GM23338 (cell line): ENCODE measurements around the gene GPR4. TPM values are rescaled to one million over a fixed set of nuclear protein-coding genes. Genes with fewer than 3 reads are reported as not detected.

Experiments
- ATAC-seq: fragments of 200-7000 bp; cut with Tn5 transposase; 3 replicates; pipeline ENCODE4 v1.9.1; 2020
- DNase-seq: peaks from one replicate; pipeline ENCODE4 v3.0.0-alpha.2; 2015; ENCODE audit warnings: low spot score
- H2AFZ ChIP-seq: fragments of 200-600 bp; sonication (generic); 2 replicates; pipeline ENCODE4 v1.8.0; 2016; ENCODE audit warnings: antibody characterized with exemption, mild to moderate bottlenecking, moderate library complexity
- H3F3A ChIP-seq: fragments of 200-600 bp; sonication (generic); replicated peaks from 2 replicates; pipeline ENCODE4 v1.8.0; 2017; ENCODE audit warnings: antibody characterized with exemption, mixed run types, low read depth
- H3K27ac ChIP-seq: fragments of 200-600 bp; sonication (generic); 2 replicates; pipeline ENCODE4 v1.6.1; 2016; ENCODE audit warnings: low read depth
- H3K27me3 ChIP-seq: fragments of 200-600 bp; sonication (generic); 2 replicates; pipeline ENCODE4 v1.8.0; 2016; ENCODE audit warnings: mild to moderate bottlenecking, mixed run types, moderate library complexity; ENCODE audit not compliant: insufficient read depth
- H3K36me3 ChIP-seq: fragments of 200-600 bp; sonication (generic); 2 replicates; pipeline ENCODE4 v1.8.0; 2016; ENCODE audit warnings: mild to moderate bottlenecking; ENCODE audit not compliant: insufficient read depth
- H3K4me1 ChIP-seq: fragments of 200-600 bp; sonication (generic); 2 replicates; pipeline ENCODE4 v1.8.0; 2016; ENCODE audit warnings: mild to moderate bottlenecking, moderate library complexity; ENCODE audit not compliant: insufficient read depth
- H3K4me2 ChIP-seq: fragments of 200-600 bp; sonication (generic); 2 replicates; pipeline ENCODE4 v1.7.1; 2017; ENCODE audit warnings: mixed run types
- H3K4me3 ChIP-seq: fragments of 200-600 bp; sonication (generic); 2 replicates; pipeline ENCODE4 v1.6.1; 2016; ENCODE audit warnings: mixed run types
- H3K79me2 ChIP-seq: fragments of 200-600 bp; sonication (generic); replicated peaks from 2 replicates; pipeline ENCODE4 v1.8.0; 2017; ENCODE audit warnings: mild to moderate bottlenecking; ENCODE audit not compliant: insufficient read depth
- H3K9me2 ChIP-seq: fragments of 200-600 bp; sonication (generic); 2 replicates; pipeline ENCODE4 v1.8.0; 2017; ENCODE audit not compliant: insufficient read depth
- H4K20me1 ChIP-seq: fragments of 200-600 bp; sonication (generic); replicated peaks from 2 replicates; pipeline ENCODE4 v1.8.0; 2017; ENCODE audit warnings: mild to moderate bottlenecking; ENCODE audit not compliant: insufficient read depth
- H3K27ac Mint-ChIP-seq: 2 replicates; pipeline ENCODE4 v1.8.0; 2020; ENCODE audit warnings: inconsistent platforms, mild to moderate bottlenecking, moderate library complexity, mixed read lengths
- H3K27me3 Mint-ChIP-seq: 3 replicates; pipeline ENCODE4 v1.8.0; 2022; ENCODE audit warnings: low read depth, mild to moderate bottlenecking, moderate library complexity, mixed read lengths, inconsistent platforms; ENCODE audit not compliant: insufficient read depth, poor library complexity
- H3K36me3 Mint-ChIP-seq: 3 replicates; pipeline ENCODE4 v1.8.0; 2021; ENCODE audit warnings: low read depth, mild to moderate bottlenecking, inconsistent platforms, moderate library complexity, mixed read lengths
- H3K4me1 Mint-ChIP-seq: 3 replicates; pipeline ENCODE4 v1.8.0; 2020; ENCODE audit warnings: mild to moderate bottlenecking, inconsistent platforms, mixed read lengths
- H3K4me3 Mint-ChIP-seq: 3 replicates; pipeline ENCODE4 v1.8.0; 2021; ENCODE audit warnings: moderate library complexity, mild to moderate bottlenecking, inconsistent platforms, mixed read lengths
- H3K9me3 Mint-ChIP-seq: 3 replicates; pipeline ENCODE4 v1.8.0; 2020; ENCODE audit warnings: moderate library complexity, mild to moderate bottlenecking, inconsistent platforms, mixed read lengths
- CREB1 ChIP-seq: fragments of 250-450 bp; sonication (Bioruptor Pico); IDR thresholded peaks from 2 replicates; pipeline ENCODE4 v1.5.0; 2020; ENCODE audit warnings: low read depth, mild to moderate bottlenecking, moderate library complexity
- EZH2 ChIP-seq: fragments of 200-600 bp; sonication (generic); IDR thresholded peaks from one replicate; pipeline ENCODE4 v1.8.0; 2017; ENCODE audit warnings: antibody characterized with exemption, mild to moderate bottlenecking, low read depth; ENCODE audit not compliant: unreplicated experiment
- NANOG ChIP-seq: IDR thresholded peaks from 2 replicates; pipeline ENCODE4 v1.6.1; 2016; ENCODE audit warnings: antibody characterized with exemption, borderline replicate concordance
- POLR2AphosphoS5 ChIP-seq: IDR thresholded peaks from 2 replicates; pipeline ENCODE4 v1.6.1; 2016; ENCODE audit warnings: antibody characterized with exemption, low read depth
- STAT1 ChIP-seq: IDR thresholded peaks from one replicate; pipeline ENCODE4 v1.6.1; 2016; ENCODE audit warnings: antibody characterized with exemption; ENCODE audit not compliant: unreplicated experiment
- ZNF331 ChIP-seq: fragments of 250-450 bp; sonication (Bioruptor Pico); IDR thresholded peaks from 2 replicates; pipeline ENCODE4 v1.5.0; 2020; ENCODE audit warnings: low read depth, mild to moderate bottlenecking, moderate library complexity
- polyA plus RNA-seq: library from polyadenylated mRNA; unstranded; fragments of >200 nt; fragmentation: Nextera tagmentation; extraction: Ambion mirVana; gene quantifications from 2 replicates; pipeline ENCODE4 v1.2.1, GENCODE V29; 2016
- total RNA-seq: library from RNA; depleted of rRNA; stranded (reverse); fragments of >200 nt; shearing (Covaris generic); gene quantifications from 2 replicates; pipeline ENCODE4 v1.2.3, GENCODE V29; 2014
- TF ChIP-seq, protein P1 (sequence below): IDR thresholded peaks from one replicate; pipeline ENCODE4 v1.6.1; 2018; ENCODE audit warnings: antibody characterized with exemption; ENCODE audit not compliant: unreplicated experiment
- TF ChIP-seq, protein P2 (sequence below): fragments of 250-450 bp; sonication (Bioruptor Pico); IDR thresholded peaks from 2 replicates; pipeline ENCODE4 v1.5.0; 2020; ENCODE audit warnings: mild to moderate bottlenecking, moderate library complexity

Gene GPR4
- total and polyA plus RNA-seq, 2 experiments from 2014 or later, result 0.06 to 0.14 TPM

GRCh38 chr19:45646345-45646698 lies 44.3 kb upstream of the GPR4 start:
- H3K4me3 Mint-ChIP-seq, result peak overlapping the region; percentile 79
- Histone ChIP-seq H4K20me1 (no peaks in the 10 kb centered on the region), H3K27ac (no peak overlapping the region), H3K36me3 (no peaks in the 10 kb centered on the region), H2AFZ (peak overlapping the region; percentile 77; the same call in 1 of the 2 replicates), H3K4me1 (peaks cover 27% of the 10 kb centered on the region), H3K27me3 (peaks cover 18% of the 10 kb centered on the region), H3K79me2 (no peaks in the 10 kb centered on the region), H3F3A (peaks cover 19% of the 10 kb centered on the region), H3K9me2 (no peaks in the 10 kb centered on the region), H3K4me3 (peak overlapping the region; percentile 90), H3K4me2 (peak overlapping the region; percentile 50)
- TF ChIP-seq CREB1 (CRISPR knock-in tag) (no peak), STAT1 (no peak)
- TF ChIP-seq, protein P1, sequence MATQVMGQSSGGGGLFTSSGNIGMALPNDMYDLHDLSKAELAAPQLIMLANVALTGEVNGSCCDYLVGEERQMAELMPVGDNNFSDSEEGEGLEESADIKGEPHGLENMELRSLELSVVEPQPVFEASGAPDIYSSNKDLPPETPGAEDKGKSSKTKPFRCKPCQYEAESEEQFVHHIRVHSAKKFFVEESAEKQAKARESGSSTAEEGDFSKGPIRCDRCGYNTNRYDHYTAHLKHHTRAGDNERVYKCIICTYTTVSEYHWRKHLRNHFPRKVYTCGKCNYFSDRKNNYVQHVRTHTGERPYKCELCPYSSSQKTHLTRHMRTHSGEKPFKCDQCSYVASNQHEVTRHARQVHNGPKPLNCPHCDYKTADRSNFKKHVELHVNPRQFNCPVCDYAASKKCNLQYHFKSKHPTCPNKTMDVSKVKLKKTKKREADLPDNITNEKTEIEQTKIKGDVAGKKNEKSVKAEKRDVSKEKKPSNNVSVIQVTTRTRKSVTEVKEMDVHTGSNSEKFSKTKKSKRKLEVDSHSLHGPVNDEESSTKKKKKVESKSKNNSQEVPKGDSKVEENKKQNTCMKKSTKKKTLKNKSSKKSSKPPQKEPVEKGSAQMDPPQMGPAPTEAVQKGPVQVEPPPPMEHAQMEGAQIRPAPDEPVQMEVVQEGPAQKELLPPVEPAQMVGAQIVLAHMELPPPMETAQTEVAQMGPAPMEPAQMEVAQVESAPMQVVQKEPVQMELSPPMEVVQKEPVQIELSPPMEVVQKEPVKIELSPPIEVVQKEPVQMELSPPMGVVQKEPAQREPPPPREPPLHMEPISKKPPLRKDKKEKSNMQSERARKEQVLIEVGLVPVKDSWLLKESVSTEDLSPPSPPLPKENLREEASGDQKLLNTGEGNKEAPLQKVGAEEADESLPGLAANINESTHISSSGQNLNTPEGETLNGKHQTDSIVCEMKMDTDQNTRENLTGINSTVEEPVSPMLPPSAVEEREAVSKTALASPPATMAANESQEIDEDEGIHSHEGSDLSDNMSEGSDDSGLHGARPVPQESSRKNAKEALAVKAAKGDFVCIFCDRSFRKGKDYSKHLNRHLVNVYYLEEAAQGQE, result peak; percentile 35
- H3K36me3 Mint-ChIP-seq, result peaks cover 3% of the 10 kb centered on the region; the same call in 1 of the 3 replicates
- peaks cover 29% of the 10 kb centered on the region for H3K4me1 Mint-ChIP-seq
- peaks cover 21% of the 10 kb centered on the region; the same call in 2 of the 3 replicates for H3K9me3 Mint-ChIP-seq
- peaks cover 34% of the 10 kb centered on the region for H3K27me3 Mint-ChIP-seq
- H3K27ac Mint-ChIP-seq, result no peak overlapping the region
- ATAC-seq (no peak), DNase-seq (no peak)

DNA sequence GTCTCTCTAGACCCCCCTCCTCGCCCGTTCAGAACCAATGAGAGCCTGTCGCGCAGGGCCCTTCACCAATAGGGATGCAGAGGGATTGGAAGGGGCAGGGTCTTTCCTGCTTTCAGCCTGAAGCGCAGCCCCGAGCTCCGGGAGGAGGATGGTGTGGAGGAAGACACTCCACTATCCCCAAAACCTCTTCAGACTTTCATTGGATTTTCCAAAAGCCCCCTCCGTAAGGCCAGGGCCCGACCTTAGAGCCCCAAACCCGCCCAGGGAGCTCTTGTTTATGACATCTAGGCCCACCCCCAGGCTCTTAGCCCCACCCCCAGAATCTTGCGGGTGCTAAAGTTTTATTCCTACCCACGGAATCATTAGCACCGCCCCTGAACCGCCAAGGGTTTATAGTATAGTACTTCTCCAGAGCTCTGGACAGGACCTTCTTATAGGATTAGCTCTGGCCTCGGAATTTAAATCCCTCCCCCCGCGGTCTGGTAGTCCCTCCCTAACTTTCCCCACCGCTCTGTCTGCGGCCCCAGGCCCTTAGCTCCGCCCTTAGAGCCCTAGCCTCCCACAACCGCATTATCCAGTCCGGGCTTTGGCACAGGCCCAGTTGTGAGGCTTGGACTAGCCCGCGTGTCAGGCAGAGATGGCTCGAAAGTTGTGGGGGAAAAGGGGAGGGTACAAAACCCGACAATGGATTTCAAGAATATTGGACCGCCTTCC lies 43.8 kb upstream of the GPR4 start:
- peaks cover 23% of the 10 kb centered on the region for H3F3A ChIP-seq
- H3K36me3 ChIP-seq, result no peaks in the 10 kb centered on the region
- ATAC-seq, result peak; percentile 67
- H3K27me3 ChIP-seq, result peaks cover 18% of the 10 kb centered on the region
- Mint-ChIP-seq H3K4me1 (peaks cover 34% of the 10 kb centered on the region), H3K36me3 (peaks cover 3% of the 10 kb centered on the region; the same call in 1 of the 3 replicates), H3K27me3 (peaks cover 37% of the 10 kb centered on the region), H3K9me3 (peaks cover 24% of the 10 kb centered on the region; the same call in 2 of the 3 replicates), H3K27ac (no peak overlapping the region), H3K4me3 (peak overlapping the region; percentile 79)
- H3K4me3 ChIP-seq, result peak overlapping the region; percentile 90
- peak; percentile 98 for DNase-seq
- H2AFZ ChIP-seq, result peak overlapping the region; percentile 61; the same call in 1 of the 2 replicates
- H3K79me2 ChIP-seq, result no peaks in the 10 kb centered on the region
- H3K9me2 ChIP-seq, result no peaks in the 10 kb centered on the region
- no peaks in the 10 kb centered on the region for H4K20me1 ChIP-seq
- no peak overlapping the region for H3K27ac ChIP-seq
- H3K4me1 ChIP-seq, result peaks cover 27% of the 10 kb centered on the region
- peak overlapping the region; percentile 93 for H3K4me2 ChIP-seq
- TF ChIP-seq, protein P2, sequence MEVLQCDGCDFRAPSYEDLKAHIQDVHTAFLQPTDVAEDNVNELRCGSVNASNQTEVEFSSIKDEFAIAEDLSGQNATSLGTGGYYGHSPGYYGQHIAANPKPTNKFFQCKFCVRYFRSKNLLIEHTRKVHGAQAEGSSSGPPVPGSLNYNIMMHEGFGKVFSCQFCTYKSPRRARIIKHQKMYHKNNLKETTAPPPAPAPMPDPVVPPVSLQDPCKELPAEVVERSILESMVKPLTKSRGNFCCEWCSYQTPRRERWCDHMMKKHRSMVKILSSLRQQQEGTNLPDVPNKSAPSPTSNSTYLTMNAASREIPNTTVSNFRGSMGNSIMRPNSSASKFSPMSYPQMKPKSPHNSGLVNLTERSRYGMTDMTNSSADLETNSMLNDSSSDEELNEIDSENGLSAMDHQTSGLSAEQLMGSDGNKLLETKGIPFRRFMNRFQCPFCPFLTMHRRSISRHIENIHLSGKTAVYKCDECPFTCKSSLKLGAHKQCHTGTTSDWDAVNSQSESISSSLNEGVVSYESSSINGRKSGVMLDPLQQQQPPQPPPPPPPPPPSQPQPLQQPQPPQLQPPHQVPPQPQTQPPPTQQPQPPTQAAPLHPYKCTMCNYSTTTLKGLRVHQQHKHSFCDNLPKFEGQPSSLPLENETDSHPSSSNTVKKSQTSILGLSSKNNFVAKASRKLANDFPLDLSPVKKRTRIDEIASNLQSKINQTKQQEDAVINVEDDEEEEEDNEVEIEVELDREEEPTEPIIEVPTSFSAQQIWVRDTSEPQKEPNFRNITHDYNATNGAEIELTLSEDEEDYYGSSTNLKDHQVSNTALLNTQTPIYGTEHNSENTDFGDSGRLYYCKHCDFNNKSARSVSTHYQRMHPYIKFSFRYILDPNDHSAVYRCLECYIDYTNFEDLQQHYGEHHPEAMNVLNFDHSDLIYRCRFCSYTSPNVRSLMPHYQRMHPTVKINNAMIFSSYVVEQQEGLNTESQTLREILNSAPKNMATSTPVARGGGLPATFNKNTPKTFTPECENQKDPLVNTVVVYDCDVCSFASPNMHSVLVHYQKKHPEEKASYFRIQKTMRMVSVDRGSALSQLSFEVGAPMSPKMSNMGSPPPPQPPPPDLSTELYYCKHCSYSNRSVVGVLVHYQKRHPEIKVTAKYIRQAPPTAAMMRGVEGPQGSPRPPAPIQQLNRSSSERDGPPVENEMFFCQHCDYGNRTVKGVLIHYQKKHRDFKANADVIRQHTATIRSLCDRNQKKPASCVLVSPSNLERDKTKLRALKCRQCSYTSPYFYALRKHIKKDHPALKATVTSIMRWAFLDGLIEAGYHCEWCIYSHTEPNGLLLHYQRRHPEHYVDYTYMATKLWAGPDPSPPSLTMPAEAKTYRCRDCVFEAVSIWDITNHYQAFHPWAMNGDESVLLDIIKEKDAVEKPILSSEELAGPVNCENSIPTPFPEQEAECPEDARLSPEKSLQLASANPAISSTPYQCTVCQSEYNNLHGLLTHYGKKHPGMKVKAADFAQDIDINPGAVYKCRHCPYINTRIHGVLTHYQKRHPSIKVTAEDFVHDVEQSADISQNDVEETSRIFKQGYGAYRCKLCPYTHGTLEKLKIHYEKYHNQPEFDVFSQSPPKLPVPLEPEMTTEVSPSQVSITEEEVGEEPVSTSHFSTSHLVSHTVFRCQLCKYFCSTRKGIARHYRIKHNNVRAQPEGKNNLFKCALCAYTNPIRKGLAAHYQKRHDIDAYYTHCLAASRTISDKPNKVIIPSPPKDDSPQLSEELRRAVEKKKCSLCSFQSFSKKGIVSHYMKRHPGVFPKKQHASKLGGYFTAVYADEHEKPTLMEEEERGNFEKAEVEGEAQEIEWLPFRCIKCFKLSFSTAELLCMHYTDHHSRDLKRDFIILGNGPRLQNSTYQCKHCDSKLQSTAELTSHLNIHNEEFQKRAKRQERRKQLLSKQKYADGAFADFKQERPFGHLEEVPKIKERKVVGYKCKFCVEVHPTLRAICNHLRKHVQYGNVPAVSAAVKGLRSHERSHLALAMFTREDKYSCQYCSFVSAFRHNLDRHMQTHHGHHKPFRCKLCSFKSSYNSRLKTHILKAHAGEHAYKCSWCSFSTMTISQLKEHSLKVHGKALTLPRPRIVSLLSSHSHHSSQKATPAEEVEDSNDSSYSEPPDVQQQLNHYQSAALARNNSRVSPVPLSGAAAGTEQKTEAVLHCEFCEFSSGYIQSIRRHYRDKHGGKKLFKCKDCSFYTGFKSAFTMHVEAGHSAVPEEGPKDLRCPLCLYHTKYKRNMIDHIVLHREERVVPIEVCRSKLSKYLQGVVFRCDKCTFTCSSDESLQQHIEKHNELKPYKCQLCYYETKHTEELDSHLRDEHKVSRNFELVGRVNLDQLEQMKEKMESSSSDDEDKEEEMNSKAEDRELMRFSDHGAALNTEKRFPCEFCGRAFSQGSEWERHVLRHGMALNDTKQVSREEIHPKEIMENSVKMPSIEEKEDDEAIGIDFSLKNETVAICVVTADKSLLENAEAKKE, result no peak
- peak; percentile 17; the same call in 1 of the 2 replicates for TF ChIP-seq POLR2AphosphoS5
- TF ChIP-seq STAT1, result no peak
- TF ChIP-seq EZH2, result no peak
- no peak for TF ChIP-seq NANOG
- no peak for TF ChIP-seq ZNF331 (CRISPR knock-in tag)
- TF ChIP-seq CREB1 (CRISPR knock-in tag), result peak; percentile 70
